Fibroblast of mammary gland (primary cell): ENCODE measurements around the gene OTUB1.

Source experiments
- DNase-seq: peaks from one replicate; pipeline ENCODE4 v3.0.0-alpha.2; 2010; ENCODE audit warnings: low read depth
- H3K4me3 ChIP-seq: 2 replicates; pipeline ENCODE4 v1.5.1; 2011; ENCODE audit warnings: low read depth, mild to moderate bottlenecking, low read length, moderate library complexity; ENCODE audit not compliant: control insufficient read depth
- CTCF ChIP-seq: conservative IDR thresholded peaks from 2 replicates; pipeline ENCODE4 v1.5.1; 2011; ENCODE audit warnings: low read depth, low read length, inconsistent platforms; ENCODE audit not compliant: control insufficient read depth, insufficient read depth

OTUB1 gene

GRCh38 chr11:63942803-63943202 is 43.4 kb upstream of the OTUB1 start:
- H3K4me3 ChIP-seq, result no peak overlapping the region
- DNase-seq, result no peak
- TF ChIP-seq CTCF, result no peak

- DNase-seq, result peak; percentile 43
- TF ChIP-seq CTCF, result no peak
- H3K4me3 ChIP-seq, result no peak overlapping the region
Measured at GRCh38 chr11:63944987-63945386, 41.3 kb upstream of the OTUB1 start.

- H3K4me3 ChIP-seq, result no peak overlapping the region
- DNase-seq, result peak; percentile 82
- peak; percentile 67 for TF ChIP-seq CTCF
Measured at GRCh38 chr11:63945477-63946163, 40.6 kb upstream of the OTUB1 start.

- H3K4me3 ChIP-seq, result no peak overlapping the region
- no peak for TF ChIP-seq CTCF
- no peak for DNase-seq
Measured at GRCh38 chr11:63951779-63952536, 34.3 kb upstream of the OTUB1 start.

- no peak overlapping the region for H3K4me3 ChIP-seq
- TF ChIP-seq CTCF, result no peak
- no peak for DNase-seq
Measured at GRCh38 chr11:63952570-63952969, 33.7 kb upstream of the OTUB1 start.

- no peak overlapping the region for H3K4me3 ChIP-seq
- TF ChIP-seq CTCF, result no peak
- DNase-seq, result no peak
Measured at GRCh38 chr11:63958008-63958407, 28.2 kb upstream of the OTUB1 start.
